Measurements from ENCODE around the gene MT1H.
A peak's percentile ranks its signal among the peaks of the same experiment; 100 is the strongest.

The MT1H gene

DNA sequence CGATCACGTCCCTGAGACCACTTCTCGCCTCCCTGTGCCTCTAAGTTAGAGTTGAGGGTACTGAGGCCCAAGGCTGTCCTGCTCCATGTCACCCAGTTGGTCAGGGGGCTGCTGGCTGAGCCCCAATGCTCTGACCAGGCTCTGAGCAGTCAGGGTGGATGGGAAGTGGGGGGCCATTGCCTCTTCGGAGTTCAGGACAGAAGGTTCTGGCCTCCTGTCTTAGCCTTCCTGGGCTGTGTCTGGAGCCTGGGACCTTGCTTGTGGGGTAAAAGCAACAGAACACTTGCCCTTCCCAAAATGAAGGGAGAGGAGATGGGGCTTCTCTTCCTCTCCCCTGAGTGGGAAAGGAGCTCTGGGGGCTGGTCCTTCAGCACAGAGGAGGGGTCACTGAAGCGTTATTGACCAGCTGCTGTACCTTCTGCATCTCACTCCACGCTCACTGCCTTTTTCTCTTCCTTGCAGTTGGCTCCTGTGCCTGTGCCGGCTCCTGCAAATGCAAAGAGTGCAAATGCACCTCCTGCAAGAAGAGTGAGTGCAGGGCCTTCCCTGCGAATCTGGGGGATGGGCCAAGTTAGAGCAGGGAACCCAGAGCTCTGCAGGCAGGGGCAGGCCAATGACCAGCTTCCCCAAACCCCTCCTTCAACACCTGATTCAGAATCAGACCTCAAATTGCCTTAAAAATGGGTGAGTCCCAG, 13.2 kb downstream of the MT1H start:
- Histone ChIP-seq H3K36me3 (ENCODE audit: control insufficient read depth in 2 of 2, insufficient read depth in 1 of 2, low read length in 2 of 2) (no peaks in the 10 kb centered on the region), H3K4me1 (ENCODE audit: control insufficient read depth, insufficient read depth, low read length) (peaks cover 3% of the 10 kb centered on the region), H3K4me3 (ENCODE audit: low read depth, low read length) (no peak overlapping the region), H3K27ac (ENCODE audit: extremely low read depth, low read depth, low read length) (no peak overlapping the region), H3K9me3 (ENCODE audit: control insufficient read depth, insufficient read depth, low read depth, low read length) (no peaks in the 10 kb centered on the region)
- CTCF ChIA-PET, result interaction anchor here (0.6 to 2.7 kb wide), 4 partner anchors 15 to 72 kb away, joined by 3 to 12 read pairs (median 3); no protein-coding TSS in a partner anchor
- POLR2A ChIA-PET, result interaction anchor here (0.8 to 1.9 kb wide), 3 partner anchors 10 to 75 kb away, joined by 3 to 13 read pairs (median 7); partner anchors contain the start of genes MT1F and MT2A
- TF ChIP-seq ZBTB7A (tag by site-specific recombination; IDR thresholded peaks at IDR 0.05; ENCODE audit: low read depth) (no peak), ZNF558 (tag by site-specific recombination; IDR thresholded peaks at IDR 0.05) (no peak), ZNF121 (tag by site-specific recombination; IDR thresholded peaks at IDR 0.05) (no peak), GLI4 (tag by site-specific recombination; IDR thresholded peaks at IDR 0.05) (no peak), KLF1 (tag by site-specific recombination; IDR thresholded peaks at IDR 0.05) (no peak)
- TF ChIP-seq, protein P1, sequence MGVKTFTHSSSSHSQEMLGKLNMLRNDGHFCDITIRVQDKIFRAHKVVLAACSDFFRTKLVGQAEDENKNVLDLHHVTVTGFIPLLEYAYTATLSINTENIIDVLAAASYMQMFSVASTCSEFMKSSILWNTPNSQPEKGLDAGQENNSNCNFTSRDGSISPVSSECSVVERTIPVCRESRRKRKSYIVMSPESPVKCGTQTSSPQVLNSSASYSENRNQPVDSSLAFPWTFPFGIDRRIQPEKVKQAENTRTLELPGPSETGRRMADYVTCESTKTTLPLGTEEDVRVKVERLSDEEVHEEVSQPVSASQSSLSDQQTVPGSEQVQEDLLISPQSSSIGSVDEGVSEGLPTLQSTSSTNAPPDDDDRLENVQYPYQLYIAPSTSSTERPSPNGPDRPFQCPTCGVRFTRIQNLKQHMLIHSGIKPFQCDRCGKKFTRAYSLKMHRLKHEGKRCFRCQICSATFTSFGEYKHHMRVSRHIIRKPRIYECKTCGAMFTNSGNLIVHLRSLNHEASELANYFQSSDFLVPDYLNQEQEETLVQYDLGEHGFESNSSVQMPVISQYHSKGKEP (tag by site-specific recombination; IDR thresholded peaks at IDR 0.05), result peak; percentile 53; the same call in 1 of the 2 replicates

DNA sequence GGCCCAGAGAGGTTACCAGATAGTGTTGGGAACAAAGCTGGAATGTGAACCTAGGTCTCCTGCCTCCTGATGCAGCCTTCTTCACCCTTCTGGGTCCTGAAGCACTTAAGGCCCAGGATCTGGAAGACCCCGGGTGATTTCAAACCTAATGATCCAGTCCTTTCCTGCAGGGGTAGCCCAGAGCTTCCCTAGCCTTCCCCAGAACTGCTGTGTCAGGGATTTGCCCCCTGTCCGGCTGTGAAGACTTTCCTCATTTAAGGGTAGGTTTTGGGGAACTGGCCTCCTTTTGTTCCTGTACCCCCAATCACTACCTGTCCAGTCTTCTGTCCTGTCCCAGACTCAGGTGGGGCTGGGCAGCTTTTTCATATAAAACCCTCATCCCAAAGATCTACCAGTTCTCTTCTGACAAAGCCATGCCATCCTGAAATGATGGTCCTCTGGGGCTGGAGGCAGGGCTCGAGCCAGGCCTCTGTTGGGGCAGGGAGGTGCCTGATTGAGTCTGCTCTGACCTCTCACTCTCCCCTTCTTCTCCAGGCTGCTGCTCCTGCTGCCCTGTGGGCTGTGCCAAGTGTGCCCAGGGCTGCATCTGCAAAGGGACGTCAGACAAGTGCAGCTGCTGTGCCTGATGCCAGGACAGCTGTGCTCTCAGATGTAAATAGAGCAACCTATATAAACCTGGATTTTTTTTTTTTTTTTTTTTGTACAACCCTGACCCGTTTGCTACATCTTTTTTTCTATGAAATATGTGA, 14.0 kb downstream of the MT1H start:
- Histone ChIP-seq H3K4me3 (ENCODE audit: low read depth, low read length) (no peak overlapping the region), H3K36me3 (ENCODE audit: control insufficient read depth in 2 of 2, insufficient read depth in 1 of 2, low read length in 2 of 2) (no peaks in the 10 kb centered on the region), H3K27ac (ENCODE audit: extremely low read depth, low read depth, low read length) (no peak overlapping the region), H3K4me1 (ENCODE audit: control insufficient read depth, insufficient read depth, low read length) (peaks cover 3% of the 10 kb centered on the region), H3K9me3 (ENCODE audit: control insufficient read depth, insufficient read depth, low read depth, low read length) (no peaks in the 10 kb centered on the region)
- ChIA-PET POLR2A (interaction anchor here (0.8 to 1.9 kb wide), 3 partner anchors 10 to 75 kb away, joined by 3 to 13 read pairs (median 7); partner anchors contain the start of genes MT1F and MT2A), CTCF (interaction anchor here (0.6 to 2.7 kb wide), 3 partner anchors 10 to 23 kb away, joined by 3 to 12 read pairs (median 6); no protein-coding TSS in a partner anchor)
- TF ChIP-seq HOXA7 (CRISPR knock-in tag; IDR thresholded peaks at IDR 0.05; ENCODE audit: borderline replicate concordance), result no peak

DNA sequence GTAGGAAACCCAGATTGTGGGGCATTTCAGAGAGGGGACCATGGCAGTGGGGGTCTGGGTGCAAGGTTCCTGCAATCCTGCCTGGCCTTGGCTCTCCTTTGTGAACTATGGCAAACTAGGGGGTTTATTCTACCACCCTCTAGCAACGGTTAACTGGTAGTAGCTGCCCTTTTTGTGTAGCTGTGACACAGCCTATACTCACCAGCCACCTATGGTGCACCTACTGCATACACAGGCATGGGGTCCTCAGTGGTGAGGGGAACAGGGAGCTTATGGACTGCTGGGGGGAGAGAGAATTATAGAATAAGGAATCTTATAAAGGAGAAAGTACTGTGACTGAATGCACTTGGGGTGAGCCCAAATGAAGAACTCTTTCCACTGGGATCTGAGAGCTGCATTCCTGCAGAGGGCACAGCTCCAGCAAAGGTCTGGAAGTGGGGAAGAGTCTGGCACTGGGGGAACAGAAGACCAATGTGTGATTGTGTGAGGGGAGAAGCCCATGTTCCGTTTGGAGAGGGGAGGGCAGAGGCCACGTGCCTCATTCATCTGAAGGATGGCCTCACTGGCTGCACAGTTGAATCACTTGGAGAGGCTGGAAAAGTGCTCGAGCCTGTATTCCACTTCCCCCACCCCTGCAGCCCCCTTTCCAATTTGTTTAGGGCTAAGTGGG, 14.8 kb downstream of the MT1H start:
- no peak overlapping the region for H3K4me3 ChIP-seq (ENCODE audit: low read depth, low read length)
- peaks cover 3% of the 10 kb centered on the region for H3K4me1 ChIP-seq (ENCODE audit: control insufficient read depth, insufficient read depth, low read length)
- POLR2A ChIA-PET, result no interaction called here
- no peak overlapping the region for H3K27ac ChIP-seq (ENCODE audit: extremely low read depth, low read depth, low read length)
- no peaks in the 10 kb centered on the region for H3K9me3 ChIP-seq (ENCODE audit: control insufficient read depth, insufficient read depth, low read depth, low read length)
- TF ChIP-seq, protein P2, sequence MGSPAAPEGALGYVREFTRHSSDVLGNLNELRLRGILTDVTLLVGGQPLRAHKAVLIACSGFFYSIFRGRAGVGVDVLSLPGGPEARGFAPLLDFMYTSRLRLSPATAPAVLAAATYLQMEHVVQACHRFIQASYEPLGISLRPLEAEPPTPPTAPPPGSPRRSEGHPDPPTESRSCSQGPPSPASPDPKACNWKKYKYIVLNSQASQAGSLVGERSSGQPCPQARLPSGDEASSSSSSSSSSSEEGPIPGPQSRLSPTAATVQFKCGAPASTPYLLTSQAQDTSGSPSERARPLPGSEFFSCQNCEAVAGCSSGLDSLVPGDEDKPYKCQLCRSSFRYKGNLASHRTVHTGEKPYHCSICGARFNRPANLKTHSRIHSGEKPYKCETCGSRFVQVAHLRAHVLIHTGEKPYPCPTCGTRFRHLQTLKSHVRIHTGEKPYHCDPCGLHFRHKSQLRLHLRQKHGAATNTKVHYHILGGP (tag by site-specific recombination; IDR thresholded peaks at IDR 0.05), result no peak
- TF ChIP-seq ZNF621 (tag by site-specific recombination; IDR thresholded peaks at IDR 0.05) (no peak), ZNF571 (tag by site-specific recombination; IDR thresholded peaks at IDR 0.05) (no peak), ZNF423 (tag by site-specific recombination; IDR thresholded peaks at IDR 0.05) (no peak), ZNF132 (tag by site-specific recombination; IDR thresholded peaks at IDR 0.05; ENCODE audit: borderline replicate concordance) (no peak), YY2 (tag by site-specific recombination; IDR thresholded peaks at IDR 0.05) (no peak)
- TF ChIP-seq, protein P3, sequence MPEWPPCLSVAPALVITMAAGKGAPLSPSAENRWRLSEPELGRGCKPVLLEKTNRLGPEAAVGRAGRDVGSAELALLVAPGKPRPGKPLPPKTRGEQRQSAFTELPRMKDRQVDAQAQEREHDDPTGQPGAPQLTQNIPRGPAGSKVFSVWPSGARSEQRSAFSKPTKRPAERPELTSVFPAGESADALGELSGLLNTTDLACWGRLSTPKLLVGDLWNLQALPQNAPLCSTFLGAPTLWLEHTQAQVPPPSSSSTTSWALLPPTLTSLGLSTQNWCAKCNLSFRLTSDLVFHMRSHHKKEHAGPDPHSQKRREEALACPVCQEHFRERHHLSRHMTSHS (tag by site-specific recombination; IDR thresholded peaks at IDR 0.05), result no peak
- H3K36me3 ChIP-seq (ENCODE audit: control insufficient read depth in 2 of 2, insufficient read depth in 1 of 2, low read length in 2 of 2), result no peaks in the 10 kb centered on the region
- CTCF ChIA-PET, result interaction anchor here (1.3 to 2.7 kb wide), 2 partner anchors 10 to 17 kb away, joined by 6 to 12 read pairs; no protein-coding TSS in a partner anchor
